HepG2 (cell line): Measurements from ENCODE around the gene EMID1. TPM values are rescaled to one million over a fixed set of nuclear protein-coding genes. Genes with fewer than 3 reads are reported as not detected.

Experiments used
- ATAC-seq: fragments of 200-7000 bp; cut with Tn5 transposase; 3 replicates; pipeline ENCODE4 v1.9.1; 2020; ENCODE audit warnings: mild to moderate bottlenecking, moderate library complexity
- BruUV-seq: library from RNA; stranded (reverse); fragments of 400-500 nt; replicated peaks from 2 replicates; lab custom pipeline; 2021; lab: Mats Ljungman, UMichigan
- CTCF ChIA-PET: fragments of 300-600 bp; formaldehyde crosslinking; extraction: SDS; loops from one replicate; lab custom pipeline; 2021; ENCODE audit warnings: low total read pairs, inconsistent platforms, low intra/inter-chr PET ratio; lab: Yijun Ruan, JAX
- POLR2A ChIA-PET: fragments of 350-600 bp; sonication (Branson Sonifier 250); formaldehyde crosslinking; loops from one replicate; lab custom pipeline; 2020; ENCODE audit warnings: antibody characterized with exemption, inconsistent platforms; lab: Yijun Ruan, JAX
- DNase-seq: peaks from one replicate; pipeline ENCODE4 v3.0.0-alpha.2; 2015; ENCODE audit warnings: low spot score
- FAIRE-seq: peaks from 3 replicates; lab custom pipeline; 2011; peaks lifted over from hg19 to GRCh38; lab: Jason Lieb, UNC
- H2AFZ ChIP-seq: one replicate; pipeline ENCODE4 v1.6.1; 2011; ENCODE audit warnings: low read length, inconsistent platforms
- H3K27ac ChIP-seq: fragments of 300-600 bp; 3 replicates; pipeline ENCODE4 v1.8.0; 2011; ENCODE audit warnings: mixed run types, mild to moderate bottlenecking, mixed read lengths, low read length, inconsistent platforms; ENCODE audit not compliant: insufficient read depth; ENCODE audit errors: extremely low read length
- H3K27me3 ChIP-seq, 2 experiments: fragments of 200-600 bp in 1 of 2; 2 replicates in 1 of 2; 3 replicates in 1 of 2; pipeline versions ENCODE4 v1.6.0 to v1.8.0; 2011; ENCODE audit warnings: low read length in 2 of 2, mild to moderate bottlenecking in 2 of 2, moderate library complexity in 2 of 2, inconsistent platforms in 1 of 2; ENCODE audit not compliant: insufficient read depth in 2 of 2, control insufficient read depth in 1 of 2
- H3K36me3 ChIP-seq, 2 experiments: fragments of 200-600 bp in 1 of 2; replicated peaks in 1 of 2; 2 replicates in 1 of 2; 3 replicates in 1 of 2; pipeline versions ENCODE4 v1.5.1 to v1.8.0; 2011; ENCODE audit warnings: low read length in 2 of 2, inconsistent platforms in 1 of 2; ENCODE audit not compliant: insufficient read depth in 2 of 2, control insufficient read depth in 1 of 2
- H3K4me1 ChIP-seq: 2 replicates; pipeline ENCODE4 v1.5.1; 2012; ENCODE audit warnings: low read length, inconsistent platforms; ENCODE audit not compliant: insufficient read depth
- H3K4me2 ChIP-seq: 2 replicates; pipeline ENCODE4 v1.6.0; 2011; ENCODE audit warnings: low read depth, low read length, inconsistent platforms
- H3K4me3 ChIP-seq, 3 experiments: fragments of 200-600 bp in 1 of 3; sonication (generic), shearing (Covaris generic) in 1 of 3; replicated peaks in 1 of 3; 2 replicates each; pipeline ENCODE4 v1.5.1; 2011 to 2016; ENCODE audit warnings: low read length in 3 of 3, inconsistent platforms in 2 of 3, low read depth in 2 of 3, mild to moderate bottlenecking in 2 of 3, control low read depth in 1 of 3, mixed read lengths in 1 of 3; ENCODE audit not compliant: insufficient read depth in 1 of 3
- H3K79me2 ChIP-seq: one replicate; pipeline ENCODE4 v1.6.1; 2011; ENCODE audit warnings: low read length, inconsistent platforms; ENCODE audit not compliant: insufficient read depth
- H3K9ac ChIP-seq: 2 replicates; pipeline ENCODE4 v1.6.0; 2011; ENCODE audit warnings: mild to moderate bottlenecking, low read depth, low read length, inconsistent platforms; ENCODE audit not compliant: insufficient read depth
- H3K9me3 ChIP-seq: 2 replicates; pipeline ENCODE4 v1.5.1; 2012; ENCODE audit warnings: mild to moderate bottlenecking, low read length
- H4K20me1 ChIP-seq: 2 replicates; pipeline ENCODE4 v1.6.0; 2011; ENCODE audit warnings: inconsistent platforms, mild to moderate bottlenecking, low read length, moderate library complexity; ENCODE audit not compliant: insufficient read depth
- CREB1 ChIP-seq, 2 experiments: fragments of 450-650 bp in 1 of 2; IDR thresholded peaks; 2 replicates each; pipeline ENCODE4 v1.6.1; 2016 to 2017; ENCODE audit warnings: control low read depth in 1 of 2, mild to moderate bottlenecking in 1 of 2, missing compliant biosample characterization in 1 of 2, missing genetic modification characterization in 1 of 2
- HOXA3 ChIP-seq: sonication (generic); formaldehyde crosslinking; IDR thresholded peaks from 2 replicates; pipeline ENCODE4 v1.5.0; 2020; ENCODE audit warnings: missing genetic modification reagents
- POLR2AphosphoS2 ChIP-seq: IDR thresholded peaks from 2 replicates; pipeline ENCODE4 v1.6.1; 2011; ENCODE audit warnings: low read depth, low read length, improper control_type of control experiment
- ZBTB26 ChIP-seq: IDR thresholded peaks from 2 replicates; pipeline ENCODE4 v1.6.1; 2016; ENCODE audit warnings: missing compliant biosample characterization, missing genetic modification reagents, borderline replicate concordance
- ZNF274 ChIP-seq: sonication (generic); formaldehyde crosslinking; IDR thresholded peaks from 2 replicates; pipeline ENCODE4 v1.5.1; 2020; ENCODE audit warnings: mild to moderate bottlenecking, missing genetic modification reagents
- ZNF318 ChIP-seq: sonication (generic); formaldehyde crosslinking; IDR thresholded peaks from 2 replicates; pipeline ENCODE4 v1.4.0; 2020; ENCODE audit warnings: mild to moderate bottlenecking, missing genetic modification reagents
- WGBS: methylation state at CpG from one replicate; pipeline ENCODE4 v1.1.6; 2017; ENCODE audit warnings: low lambda C conversion rate; 5-methylcytosine and 5-hydroxymethylcytosine counted together
- in situ Hi-C: cut with HindIII; loops from 2 replicates; pipeline ENCODE4 v1.10.0; 2017; ENCODE audit warnings: low pct_unique_long_range_greater_than_20kb; ENCODE audit not compliant: extremely low pct_ligation_motif_present
- intact Hi-C: fragments of 100-400 bp; cut with micrococcal nuclease; formaldehyde crosslinking; loops from one replicate; pipeline ENCODE4 v1.10.0; 2022; ENCODE audit not compliant: unreplicated experiment
- polyA plus RNA-seq, 8 experiments: library from polyadenylated mRNA; depleted of rRNA in 3 of 8; stranded (reverse) in 7 of 8; unstranded in 1 of 8; fragments of >200 nt; fragmentation: Illumina TruSeq in 4 of 8; extraction: Trizol in 4 of 8; gene quantifications; 2 replicates each; pipeline versions ENCODE4 v1.2.1 to v1.2.3, GENCODE V29; 2011 to 2016; ENCODE audit warnings: low read depth in 4 of 8, missing spikeins in 1 of 8, mixed read lengths in 1 of 8; ENCODE audit not compliant: insufficient read depth in 1 of 8
- total RNA-seq, 5 experiments: library from RNA; depleted of rRNA; stranded (reverse); fragments of >200 nt; fragmentation: Illumina TruSeq; extraction: Trizol; gene quantifications; 2 replicates each; pipeline ENCODE4 v1.2.3, GENCODE V29; 2016; ENCODE audit warnings: low read depth in 1 of 5
- TF ChIP-seq, protein P1 (sequence below): sonication (generic); formaldehyde crosslinking; IDR thresholded peaks from 2 replicates; pipeline ENCODE4 v1.5.1; 2020; ENCODE audit warnings: missing genetic modification reagents, mild to moderate bottlenecking, borderline replicate concordance
- TF ChIP-seq, protein P2 (sequence below): sonication (generic); formaldehyde crosslinking; IDR thresholded peaks from 2 replicates; pipeline ENCODE4 v1.5.0; 2020; ENCODE audit warnings: mild to moderate bottlenecking, missing genetic modification reagents, borderline replicate concordance

Gene EMID1
- total and polyA plus RNA-seq, 2 of the 13 experiments (the other 11 are each of a cell fraction or from before 2014, with no cell fraction given), result 0.45 to 0.82 TPM

- DNase-seq (no peak), FAIRE-seq (no peak), ATAC-seq (peak; percentile 6)
- peaks cover 26 to 36% of the 10 kb centered on the region in 2 experiments for H3K36me3 ChIP-seq
- CTCF ChIA-PET, result no interaction called here
- no peak overlapping the region for H3K4me3 ChIP-seq
- in situ Hi-C loops (no loop called here), intact Hi-C loops (no loop called here)
- no peaks in the 10 kb centered on the region for H3K9me3 ChIP-seq
- H3K4me2 ChIP-seq, result no peak overlapping the region
- H3K27me3 ChIP-seq, result no peaks in the 10 kb centered on the region
- H3K27ac ChIP-seq, result no peak overlapping the region
- POLR2A ChIA-PET, result interaction anchor here (1.0 kb wide), 1 partner anchor 41 kb away, joined by 4 read pairs; no protein-coding TSS in a partner anchor
- no peak overlapping the region for H3K9ac ChIP-seq
- 0 out of 2 replicates have a peak, but pooled peaks cover 9% of the 10 kb centered on the region for H4K20me1 ChIP-seq
- H2AFZ ChIP-seq, result no peak overlapping the region
- WGBS, result 91% methylated on average over 10 of the region's 10 CpGs
- BruUV-seq, result no TSS peak
- peaks cover 28% of the 10 kb centered on the region for H3K4me1 ChIP-seq
- no peaks in the 10 kb centered on the region for H3K79me2 ChIP-seq
- TF ChIP-seq CREB1 (IDR thresholded peaks at IDR 0.05) (no peak), CREB1 (CRISPR knock-in tag; IDR thresholded peaks at IDR 0.05) (no peak), ZNF274 (CRISPR knock-in tag) (no peak), ZNF318 (CRISPR knock-in tag) (0 out of 2 replicates have a peak, but pooled peaks have one; percentile 60), HOXA3 (CRISPR knock-in tag) (no peak), ZBTB26 (no peak), POLR2AphosphoS2 (peak; percentile 70; the same call in 1 of the 2 replicates)
- TF ChIP-seq, protein P1, sequence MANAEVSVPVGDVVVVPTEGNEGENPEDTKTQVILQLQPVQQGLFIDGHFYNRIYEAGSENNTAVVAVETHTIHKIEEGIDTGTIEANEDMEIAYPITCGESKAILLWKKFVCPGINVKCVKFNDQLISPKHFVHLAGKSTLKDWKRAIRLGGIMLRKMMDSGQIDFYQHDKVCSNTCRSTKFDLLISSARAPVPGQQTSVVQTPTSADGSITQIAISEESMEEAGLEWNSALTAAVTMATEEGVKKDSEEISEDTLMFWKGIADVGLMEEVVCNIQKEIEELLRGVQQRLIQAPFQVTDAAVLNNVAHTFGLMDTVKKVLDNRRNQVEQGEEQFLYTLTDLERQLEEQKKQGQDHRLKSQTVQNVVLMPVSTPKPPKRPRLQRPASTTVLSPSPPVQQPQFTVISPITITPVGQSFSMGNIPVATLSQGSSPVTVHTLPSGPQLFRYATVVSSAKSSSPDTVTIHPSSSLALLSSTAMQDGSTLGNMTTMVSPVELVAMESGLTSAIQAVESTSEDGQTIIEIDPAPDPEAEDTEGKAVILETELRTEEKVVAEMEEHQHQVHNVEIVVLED (CRISPR knock-in tag), result no peak
- TF ChIP-seq, protein P2, sequence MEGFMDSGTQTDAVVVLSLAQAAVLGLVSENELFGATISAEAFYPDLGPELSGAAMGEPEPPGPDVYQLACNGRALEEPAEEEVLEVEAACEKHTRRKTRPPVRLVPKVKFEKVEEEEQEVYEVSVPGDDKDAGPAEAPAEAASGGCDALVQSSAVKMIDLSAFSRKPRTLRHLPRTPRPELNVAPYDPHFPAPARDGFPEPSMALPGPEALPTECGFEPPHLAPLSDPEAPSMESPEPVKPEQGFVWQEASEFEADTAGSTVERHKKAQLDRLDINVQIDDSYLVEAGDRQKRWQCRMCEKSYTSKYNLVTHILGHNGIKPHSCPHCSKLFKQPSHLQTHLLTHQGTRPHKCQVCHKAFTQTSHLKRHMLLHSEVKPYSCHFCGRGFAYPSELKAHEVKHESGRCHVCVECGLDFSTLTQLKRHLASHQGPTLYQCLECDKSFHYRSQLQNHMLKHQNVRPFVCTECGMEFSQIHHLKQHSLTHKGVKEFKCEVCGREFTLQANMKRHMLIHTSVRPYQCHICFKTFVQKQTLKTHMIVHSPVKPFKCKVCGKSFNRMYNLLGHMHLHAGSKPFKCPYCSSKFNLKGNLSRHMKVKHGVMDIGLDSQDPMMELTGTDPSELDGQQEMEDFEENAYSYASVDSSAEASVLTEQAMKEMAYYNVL (CRISPR knock-in tag), result 0 out of 2 replicates have a peak, but pooled peaks have one; percentile 33
Measured at GRCh38 chr22:29300807-29301601, 95.3 kb downstream of the EMID1 start.
